ENCODE measurements around the gene FAM204A.

Gene FAM204A

DNA sequence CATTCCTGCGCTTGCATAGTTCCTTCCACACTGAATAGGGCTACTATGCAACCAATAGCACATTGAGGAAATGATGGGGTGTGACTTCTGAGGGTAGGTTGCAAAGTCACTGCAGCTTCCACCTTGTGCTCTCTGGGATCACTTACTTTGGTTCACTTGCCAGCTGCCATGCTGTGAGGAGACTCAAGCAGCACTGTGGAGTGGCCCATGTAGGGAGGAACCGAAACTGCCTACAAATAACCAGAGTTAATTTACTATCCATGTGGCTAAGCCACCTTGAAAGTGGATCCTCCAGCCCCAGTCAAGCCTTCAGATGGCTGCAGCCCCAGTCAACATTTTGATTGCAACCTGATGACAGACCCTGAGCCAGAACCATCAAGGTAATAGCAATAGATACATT, 64.3 kb downstream of the FAM204A start:
- no peak for DNase-seq

DNA sequence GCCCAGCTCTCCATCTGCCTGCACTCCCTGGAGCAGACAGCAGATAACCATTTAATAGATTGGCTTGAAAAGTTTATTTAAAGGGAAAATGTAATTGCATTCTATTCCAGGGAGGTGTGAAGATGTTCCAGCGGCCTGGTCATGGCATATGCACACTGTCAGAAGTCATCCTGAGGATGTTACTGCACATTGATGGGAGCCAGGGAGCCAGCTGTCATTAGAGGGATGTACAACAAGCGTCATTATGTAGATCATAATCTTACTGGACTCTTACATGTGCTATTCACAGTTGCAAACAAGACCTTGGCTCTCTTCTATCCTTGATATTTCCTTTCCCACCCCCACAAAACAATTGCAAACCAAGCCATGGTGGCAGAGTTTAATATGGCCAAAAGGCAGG, 65.4 kb downstream of the FAM204A start:
- no peak for DNase-seq

DNA sequence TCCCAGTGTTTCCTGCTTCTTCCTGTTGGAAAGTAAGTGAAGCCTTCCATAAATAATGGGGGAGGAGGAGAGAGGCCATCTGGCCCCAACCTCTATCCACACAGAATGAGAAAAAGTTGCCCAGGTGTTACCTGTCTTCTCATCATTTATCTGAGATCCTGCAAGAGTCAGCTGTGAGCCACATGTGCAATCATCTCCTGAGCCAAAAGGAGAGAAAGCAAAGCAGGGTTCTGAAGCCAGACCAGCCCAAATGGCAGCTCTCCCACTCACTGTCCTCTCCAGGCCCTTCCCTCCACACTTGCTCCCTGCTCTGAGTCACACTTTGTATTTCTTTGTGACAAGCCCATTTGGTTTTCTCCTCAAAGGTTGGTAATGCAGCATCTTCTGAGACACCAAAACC, 65.9 kb downstream of the FAM204A start:
- DNase-seq: no peak

DNA sequence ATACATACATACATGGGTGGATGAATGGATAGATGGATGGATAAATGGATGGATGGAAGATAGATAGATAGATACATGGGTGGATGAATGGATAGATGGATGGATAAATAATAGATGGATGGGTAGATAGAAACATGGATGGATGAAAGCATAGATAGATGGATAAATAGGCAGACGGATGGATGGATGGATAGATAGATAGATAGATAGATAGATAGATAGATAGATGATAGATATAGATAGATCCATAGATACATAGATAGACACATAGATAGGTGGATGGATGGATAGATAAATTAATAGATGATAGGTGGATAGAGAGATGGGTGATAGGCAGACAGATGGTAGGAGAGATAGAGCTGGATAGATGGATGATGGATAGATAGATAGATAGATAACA, 68.5 kb downstream of the FAM204A start:
- DNase-seq: no peak

DNA sequence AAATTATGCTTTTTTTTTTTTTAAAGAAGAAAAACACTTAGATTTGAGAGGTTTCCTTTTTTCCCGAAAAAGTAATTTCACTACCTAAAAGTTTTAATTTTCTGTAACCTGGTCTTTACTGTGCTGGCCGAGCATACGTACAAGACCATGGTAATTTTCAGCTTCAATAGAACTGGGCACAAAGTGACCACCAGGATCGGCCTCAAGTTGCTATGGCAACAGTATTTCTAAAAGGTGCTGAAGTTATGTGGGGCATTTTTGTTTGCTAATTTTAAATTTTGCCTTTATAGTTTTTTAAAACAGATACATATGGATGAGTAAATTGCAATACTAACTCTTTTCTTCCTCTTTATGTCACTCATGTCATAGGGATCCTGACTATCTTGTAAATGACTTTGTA, 69.4 kb downstream of the FAM204A start:
- DNase-seq: no peak

DNA sequence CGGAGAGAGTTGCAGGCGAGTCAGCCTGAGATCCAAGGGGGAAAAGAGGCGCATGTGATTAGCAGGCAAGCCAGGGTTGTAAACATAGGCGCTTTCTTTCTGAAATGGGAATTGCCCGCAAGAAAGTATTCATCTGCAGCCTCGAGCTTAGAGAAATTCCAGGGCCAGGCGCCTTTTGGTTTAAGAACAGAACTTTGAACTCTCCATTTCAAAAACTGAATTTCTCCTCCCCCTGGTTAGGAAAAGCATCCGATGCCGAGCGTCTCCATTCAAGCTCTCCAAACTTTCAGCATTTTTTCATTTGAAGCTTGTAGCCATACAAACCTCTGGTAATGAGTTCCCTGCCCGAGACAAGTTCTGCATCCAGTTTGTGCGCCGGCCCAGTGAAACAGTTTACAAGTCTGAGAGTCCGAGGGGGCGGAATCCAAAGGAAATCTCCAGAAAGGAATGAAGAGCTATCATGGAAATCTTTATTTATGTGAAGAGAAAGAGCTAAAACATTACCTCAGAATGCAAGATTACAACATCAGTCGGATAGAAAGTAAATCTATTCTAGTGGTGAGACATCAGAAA, 69.9 kb downstream of the FAM204A start:
- no peak for DNase-seq

DNA sequence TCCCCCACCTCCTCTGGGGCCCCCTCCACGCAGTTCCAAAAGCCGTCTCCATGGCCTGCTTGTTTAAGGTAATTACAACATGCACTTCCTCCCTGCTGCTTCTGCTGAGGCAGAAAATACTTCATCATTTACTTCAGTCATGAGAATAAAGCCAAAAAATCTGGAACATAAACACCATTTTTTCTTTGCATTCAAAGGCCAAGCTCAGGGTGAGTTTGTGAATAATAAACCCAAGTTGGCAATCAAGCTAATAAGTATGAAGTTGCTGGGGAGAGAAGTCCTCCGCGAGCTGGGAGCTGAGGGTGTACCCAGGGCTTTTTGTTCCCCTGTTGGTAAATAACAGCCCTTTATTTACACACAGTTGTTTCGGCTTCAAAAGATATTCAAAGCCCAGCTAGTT, 70.5 kb downstream of the FAM204A start:
- DNase-seq: no peak

DNA sequence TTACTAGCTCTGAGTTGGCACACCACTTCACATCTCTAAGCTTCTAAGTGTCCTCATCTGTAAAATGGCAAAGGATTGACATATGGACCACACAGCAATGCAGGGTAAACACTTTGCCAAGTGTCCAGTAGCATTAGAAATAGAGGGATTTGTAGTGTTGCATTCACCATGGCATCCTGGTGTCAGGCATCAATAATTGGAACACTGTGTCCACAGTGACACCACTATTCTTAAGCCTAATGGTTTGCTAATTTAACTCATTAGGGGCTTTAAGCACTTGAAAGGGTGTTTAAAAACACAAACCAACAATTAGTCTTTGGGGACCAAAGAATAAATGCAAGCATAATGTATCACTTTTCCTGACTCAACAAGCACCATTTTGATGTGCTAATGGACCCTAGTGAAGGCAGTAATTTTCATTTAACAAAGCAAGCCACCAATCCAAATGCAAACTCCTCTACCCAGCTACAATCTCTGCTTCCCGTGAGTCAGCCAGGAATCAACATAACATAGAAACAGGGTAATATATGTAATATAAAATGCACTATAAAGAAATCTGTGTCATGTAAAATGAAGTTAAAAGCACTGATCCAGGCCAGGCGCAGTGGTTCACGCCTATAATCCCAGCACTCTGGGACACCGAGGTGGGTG, 75.9 kb downstream of the FAM204A start:
- no peak for DNase-seq

DNA sequence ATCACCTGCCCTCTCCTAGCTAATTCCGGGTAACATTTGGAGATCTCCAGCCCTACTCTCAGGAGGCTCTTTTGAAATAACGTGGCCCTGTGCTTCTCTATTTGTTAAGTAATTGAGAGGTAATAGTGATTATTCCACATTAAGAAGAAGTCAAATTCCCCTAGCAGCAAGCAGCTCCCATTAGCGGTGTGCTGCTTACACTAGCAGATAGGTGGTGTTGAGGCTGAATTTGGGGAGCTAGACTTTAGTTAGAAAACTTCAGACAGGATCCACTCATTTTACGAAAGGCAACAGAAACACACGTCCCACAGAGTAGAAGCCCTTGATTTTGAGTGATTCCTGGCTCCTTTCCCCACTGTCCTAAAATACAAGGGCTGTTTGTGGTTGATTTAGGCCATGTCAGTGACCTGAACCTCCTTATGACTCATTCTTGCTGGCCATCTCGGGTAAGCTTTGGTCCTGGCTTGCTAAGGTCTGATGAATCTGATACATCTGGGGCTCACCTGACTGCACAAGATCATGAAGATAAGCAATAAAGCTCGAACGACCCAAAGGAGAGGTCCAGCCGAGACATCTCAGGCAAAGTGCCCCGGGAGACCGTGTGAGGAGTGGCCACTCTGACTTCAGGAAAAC, 77.2 kb downstream of the FAM204A start:
- no peak for DNase-seq

DNA sequence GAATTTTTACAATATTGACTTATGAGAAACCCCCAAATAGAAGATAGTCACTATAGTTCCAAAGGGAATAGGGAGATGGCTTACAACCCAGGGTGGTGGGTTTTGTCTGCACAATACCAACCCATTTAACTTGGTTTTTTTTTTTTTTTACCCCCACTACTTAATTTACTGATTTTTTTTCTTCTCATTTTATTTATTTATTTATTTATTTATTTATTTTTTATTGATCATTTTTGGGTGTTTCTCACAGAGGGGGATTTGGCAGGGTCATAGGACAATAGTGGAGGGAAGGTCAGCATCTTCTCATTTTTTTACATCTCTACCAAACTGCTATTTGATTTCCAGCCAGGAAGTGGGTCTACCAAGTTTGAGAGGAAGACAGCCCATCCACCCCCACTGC, 77.9 kb downstream of the FAM204A start:
- no peak for DNase-seq

DNA sequence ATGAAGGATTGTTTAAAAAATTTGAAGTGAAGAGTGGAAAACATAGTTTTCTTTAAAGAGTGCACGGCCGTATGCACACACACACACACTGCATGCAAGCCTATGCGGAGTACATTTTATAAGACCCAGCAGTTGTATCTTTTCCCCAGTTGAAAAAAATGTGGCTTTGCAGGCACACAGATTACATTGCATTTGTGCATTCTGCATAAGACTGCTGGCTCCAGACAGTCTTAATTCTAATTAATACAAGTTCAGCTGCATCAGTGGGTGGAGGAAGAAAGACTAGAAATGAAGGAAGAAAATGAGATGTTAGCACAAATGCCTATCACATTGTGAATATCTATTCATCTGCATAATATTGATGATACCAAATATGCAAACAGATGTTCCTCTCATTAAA, 79.6 kb downstream of the FAM204A start:
- no peak for DNase-seq

DNA sequence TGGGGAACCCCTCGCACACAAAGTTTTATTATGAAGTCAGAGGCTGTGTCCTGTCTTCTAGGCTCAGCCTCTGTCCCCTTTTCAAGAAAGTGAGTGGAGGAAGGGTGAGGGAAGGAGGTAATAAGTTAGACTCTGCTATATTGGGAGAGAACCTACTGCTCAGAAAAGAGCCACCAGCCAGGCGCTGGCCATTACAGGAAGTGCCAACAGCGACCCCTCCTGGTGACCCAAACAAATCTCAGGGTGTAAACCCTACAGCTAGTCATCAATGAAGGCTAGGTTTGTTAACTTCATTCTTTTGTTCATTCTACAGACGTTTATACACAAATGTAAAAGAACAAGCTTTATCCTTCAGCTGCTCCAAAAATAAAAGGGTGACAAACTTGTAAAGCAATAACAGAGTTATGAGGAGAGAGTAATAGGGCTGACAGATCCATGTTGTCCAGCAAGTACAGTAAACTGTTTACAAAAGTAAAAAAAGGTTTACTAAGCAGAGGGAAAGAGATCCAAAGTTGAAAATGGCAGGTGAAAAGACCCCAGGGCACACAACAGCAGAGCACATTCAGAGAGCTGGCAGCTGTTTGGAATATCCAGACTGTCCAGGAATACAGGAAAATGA, 82.7 kb downstream of the FAM204A start:
- DNase-seq: peak; percentile 30 to 67

DNA sequence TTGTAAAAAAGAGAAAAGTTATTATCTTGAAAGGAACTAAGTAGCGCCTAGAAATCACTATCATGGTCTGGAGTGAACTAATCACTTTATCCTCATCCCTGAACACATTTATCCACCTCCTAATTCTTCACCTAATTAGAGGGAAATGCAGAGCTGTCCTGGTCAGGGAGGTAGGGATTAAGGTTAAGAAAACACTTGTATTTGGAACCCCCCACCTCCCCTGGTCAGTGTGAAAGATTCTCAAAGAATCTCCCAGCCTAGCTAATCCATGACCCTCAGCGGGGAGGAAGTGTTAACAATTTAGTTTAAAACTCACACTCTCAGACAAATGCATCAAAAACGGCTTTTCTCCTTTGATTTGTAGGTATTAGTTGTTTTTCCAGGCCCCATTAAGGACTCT, 83.8 kb downstream of the FAM204A start:
- DNase-seq: no peak

DNA sequence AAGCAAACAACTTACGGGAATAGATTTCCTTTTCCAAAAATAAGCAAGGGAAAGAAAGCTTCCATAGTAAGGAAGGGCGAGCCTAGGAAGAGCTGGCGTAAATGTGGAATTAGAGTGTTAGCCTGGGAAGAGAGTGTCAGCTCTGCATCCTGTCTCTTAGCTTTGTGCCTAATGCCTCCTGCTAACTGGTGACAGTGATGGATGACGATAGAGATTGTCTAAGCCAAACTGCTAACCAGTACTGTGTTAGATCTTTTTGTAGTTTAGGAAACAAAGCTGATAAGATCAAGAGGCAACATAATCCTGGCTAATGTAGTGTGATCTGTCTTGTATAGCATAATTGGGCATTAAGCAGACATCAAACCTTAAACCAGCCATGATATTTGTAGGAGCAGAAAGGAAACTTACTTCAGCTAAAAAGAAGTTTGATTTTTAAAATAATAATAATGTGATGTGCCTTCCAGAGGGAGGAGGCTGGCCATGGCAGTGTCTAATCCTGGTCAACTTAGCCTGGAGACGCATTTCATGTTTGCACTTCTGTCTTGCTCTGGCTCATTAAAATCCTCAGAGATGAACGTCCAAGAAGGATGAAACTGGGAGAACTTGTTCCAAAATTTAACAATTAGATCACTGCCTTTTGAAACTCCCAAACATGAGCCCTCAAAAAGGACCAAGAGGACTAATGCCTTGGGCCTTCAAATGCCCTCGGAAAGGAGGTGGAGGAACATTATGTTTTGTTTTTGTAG, 85.1 kb downstream of the FAM204A start:
- no peak for DNase-seq

DNA sequence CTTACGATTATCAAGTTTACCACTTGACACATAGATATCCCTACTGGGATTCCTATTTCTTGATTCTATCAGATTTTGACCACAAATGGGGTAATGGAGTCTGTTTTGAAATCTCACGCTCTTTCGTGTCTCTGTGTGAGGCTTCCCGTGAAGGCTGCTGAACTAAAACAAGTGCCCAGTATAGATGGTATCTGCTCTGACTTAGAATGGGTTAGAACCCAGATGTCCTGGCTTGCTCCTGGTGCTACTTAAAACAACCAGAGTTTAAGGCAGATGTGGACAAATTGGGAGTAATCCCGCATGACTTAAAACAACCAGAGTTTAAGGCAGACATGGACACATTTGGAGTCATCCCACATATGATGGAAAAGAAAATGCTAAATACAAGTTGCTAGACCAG, 85.9 kb downstream of the FAM204A start:
- DNase-seq: no peak

DNA sequence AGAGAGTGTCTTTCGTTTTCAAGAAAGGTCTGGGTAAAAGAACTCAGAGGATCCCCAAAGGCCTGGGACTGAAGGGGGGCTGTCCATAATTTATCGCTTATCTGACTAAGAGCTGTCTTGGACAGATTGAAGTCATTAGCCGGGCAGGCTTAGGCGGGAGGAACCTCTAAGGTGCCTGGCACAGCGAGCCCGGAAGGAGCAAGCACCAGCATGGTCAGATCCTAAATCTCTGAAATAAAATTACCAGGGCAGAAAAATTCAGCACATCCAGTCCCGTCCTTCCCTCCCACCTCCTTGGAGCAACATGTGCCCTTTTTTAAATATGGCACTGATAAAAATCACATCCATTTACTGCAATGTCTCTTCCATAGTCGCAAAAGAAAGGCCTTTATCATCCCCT, 86.8 kb downstream of the FAM204A start:
- DNase-seq: no peak

DNA sequence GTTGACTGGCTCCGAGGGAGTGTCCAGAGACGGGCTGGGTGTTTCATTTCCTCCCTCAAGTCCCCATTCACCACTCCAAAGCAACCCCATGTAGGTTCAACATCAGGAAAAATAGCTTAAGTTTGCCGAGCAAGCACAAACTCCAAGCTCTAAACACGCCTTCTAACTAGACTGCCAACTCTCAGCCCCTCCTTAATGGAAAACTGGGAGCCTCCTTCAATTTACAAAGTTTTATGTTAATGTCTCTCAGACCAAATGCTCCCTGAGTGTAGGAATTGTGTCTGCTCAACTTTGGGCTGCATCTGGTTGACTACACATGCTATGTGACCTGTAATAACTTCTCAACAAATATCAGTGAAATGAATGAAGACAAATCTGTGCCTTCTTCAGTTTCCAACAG, 87.5 kb downstream of the FAM204A start:
- no peak for DNase-seq

DNA sequence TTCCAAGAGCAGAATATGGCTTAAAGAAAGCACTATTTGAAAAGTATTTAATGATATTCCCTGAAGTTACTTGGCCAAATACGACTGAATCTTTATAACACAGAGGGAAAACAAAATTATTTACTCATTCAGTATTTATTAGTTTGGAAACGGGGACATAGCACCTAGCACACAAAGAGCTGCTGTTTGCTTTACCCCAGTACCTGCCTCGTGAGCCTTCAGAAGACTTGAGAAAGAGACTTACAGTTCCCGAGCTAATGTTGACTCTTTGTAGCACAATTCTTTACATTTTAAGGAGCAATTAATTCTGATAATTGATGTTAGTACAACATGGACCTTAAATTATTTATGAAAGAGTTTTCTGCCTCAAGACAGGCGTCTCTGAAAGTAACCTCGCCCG, 88.7 kb downstream of the FAM204A start:
- no peak for DNase-seq

DNA sequence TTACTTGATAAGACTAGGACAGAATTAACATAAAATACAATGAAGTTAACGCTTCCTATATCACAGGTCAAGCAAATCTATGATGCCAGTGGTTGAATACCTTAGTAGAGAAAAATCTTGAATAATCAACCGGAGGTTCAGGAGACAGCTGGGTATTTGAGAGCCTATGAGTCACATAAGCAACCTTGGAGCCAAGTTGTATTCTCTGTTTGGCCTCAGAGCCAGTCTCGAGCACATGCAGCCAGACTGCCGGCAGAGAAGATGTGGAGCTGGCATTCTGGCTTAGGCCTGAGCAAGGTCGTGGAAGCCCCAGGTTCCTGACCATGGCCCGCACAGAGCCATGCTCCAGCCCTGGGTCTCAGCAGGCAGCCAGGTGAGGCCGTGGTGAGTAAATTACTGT, 90.3 kb downstream of the FAM204A start:
- DNase-seq: no peak

DNA sequence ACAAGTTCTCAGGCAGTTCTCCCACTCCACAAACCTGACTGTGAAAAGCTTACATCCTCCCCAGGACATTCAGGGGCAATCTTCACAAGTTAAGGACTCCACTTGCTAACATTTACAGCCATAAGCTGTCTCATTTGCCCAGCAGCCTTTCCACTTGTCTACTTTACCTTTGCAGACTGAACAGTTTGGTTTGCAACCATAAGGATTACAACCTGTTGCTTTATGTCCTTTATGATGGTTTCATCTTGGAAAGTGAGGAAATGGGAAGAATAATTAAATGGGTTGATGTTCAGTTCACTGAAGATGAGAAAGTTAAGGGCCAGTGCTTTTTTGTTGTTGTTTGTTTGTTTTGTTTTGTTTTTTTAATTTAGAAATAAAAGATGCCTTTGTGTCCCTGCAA, 92.4 kb downstream of the FAM204A start:
- no peak for DNase-seq
